Measurements from ENCODE around the gene KIZ. TPM values are rescaled to one million over a fixed set of nuclear protein-coding genes. Genes with fewer than 3 reads are reported as not detected.

KIZ gene
- total RNA-seq, 1 donor: 40.5 TPM

GRCh38 chr20:21270806-21271205, 144.9 kb downstream of the KIZ start:
- Histone ChIP-seq H4K20me1 (ENCODE audit: insufficient read depth, low read length) (no peaks in the 10 kb centered on the region), H3K27me3 (ENCODE audit: insufficient read depth, low read length) (peaks cover 7% of the 10 kb centered on the region)

DNA sequence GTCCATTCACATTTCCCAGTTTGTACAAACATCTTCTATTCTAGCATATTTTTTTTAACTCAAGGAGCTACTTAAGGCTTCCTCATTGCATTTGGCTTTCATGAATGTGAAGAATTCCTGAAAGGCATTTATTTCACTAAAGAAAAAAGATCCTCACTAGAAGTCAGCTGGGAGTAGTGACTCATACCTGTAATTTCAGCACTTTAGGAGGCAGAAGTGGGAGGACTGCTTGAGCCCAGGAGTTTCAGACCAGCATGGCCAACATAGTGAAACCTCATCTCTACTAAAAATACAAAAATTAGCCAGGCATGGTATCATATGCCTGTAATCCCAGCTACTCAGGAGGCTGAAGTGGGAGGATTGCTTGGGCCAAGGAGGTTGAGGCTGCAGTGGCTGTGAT, 146.4 kb downstream of the KIZ start:
- Histone ChIP-seq H3K9me3 (ENCODE audit: low read depth, low read length) (no peaks in the 10 kb centered on the region), H4K20me1 (ENCODE audit: insufficient read depth, low read length) (no peaks in the 10 kb centered on the region), H3K36me3 (ENCODE audit: insufficient read depth, low read length) (no peaks in the 10 kb centered on the region), H2AFZ (ENCODE audit: low read length) (no peak overlapping the region), H3K79me2 (ENCODE audit: insufficient read depth, low read length) (no peaks in the 10 kb centered on the region), H3K4me2 (ENCODE audit: insufficient read depth, low read length) (no peak overlapping the region), H3K4me1 (ENCODE audit: insufficient read depth, low read length) (peaks cover 4% of the 10 kb centered on the region), H3K27ac (ENCODE audit: low read depth, low read length) (no peak overlapping the region), H3K27me3 (ENCODE audit: insufficient read depth, low read length) (peaks cover 7% of the 10 kb centered on the region), H3K4me3 (ENCODE audit: insufficient read depth, low read length) (no peak overlapping the region)
- no peak for TF ChIP-seq CTCF (IDR thresholded peaks at IDR 0.05; ENCODE audit: extremely low read depth, low read depth, low read length)
- peak; percentile 66 for DNase-seq (ENCODE audit: insufficient read length, low spot score, missing footprints)

More at GRCh38 chr20:21270806-21271205, 144.9 kb downstream of the KIZ start:
- no peak for TF ChIP-seq CTCF (IDR thresholded peaks at IDR 0.05; ENCODE audit: extremely low read depth, low read depth, low read length)
- Histone ChIP-seq H3K4me3 (ENCODE audit: insufficient read depth, low read length) (no peak overlapping the region), H3K36me3 (ENCODE audit: insufficient read depth, low read length) (no peaks in the 10 kb centered on the region), H3K79me2 (ENCODE audit: insufficient read depth, low read length) (no peaks in the 10 kb centered on the region), H3K4me2 (ENCODE audit: insufficient read depth, low read length) (no peak overlapping the region), H3K9me3 (ENCODE audit: low read depth, low read length) (no peaks in the 10 kb centered on the region), H3K27ac (ENCODE audit: low read depth, low read length) (no peak overlapping the region), H2AFZ (ENCODE audit: low read length) (no peak overlapping the region), H3K4me1 (ENCODE audit: insufficient read depth, low read length) (peaks cover 4% of the 10 kb centered on the region)
- DNase-seq (ENCODE audit: insufficient read length, low spot score, missing footprints): no peak

GRCh38 chr20:21272679-21273078, 146.8 kb downstream of the KIZ start:
- TF ChIP-seq CTCF (IDR thresholded peaks at IDR 0.05; ENCODE audit: extremely low read depth, low read depth, low read length): no peak

DNA sequence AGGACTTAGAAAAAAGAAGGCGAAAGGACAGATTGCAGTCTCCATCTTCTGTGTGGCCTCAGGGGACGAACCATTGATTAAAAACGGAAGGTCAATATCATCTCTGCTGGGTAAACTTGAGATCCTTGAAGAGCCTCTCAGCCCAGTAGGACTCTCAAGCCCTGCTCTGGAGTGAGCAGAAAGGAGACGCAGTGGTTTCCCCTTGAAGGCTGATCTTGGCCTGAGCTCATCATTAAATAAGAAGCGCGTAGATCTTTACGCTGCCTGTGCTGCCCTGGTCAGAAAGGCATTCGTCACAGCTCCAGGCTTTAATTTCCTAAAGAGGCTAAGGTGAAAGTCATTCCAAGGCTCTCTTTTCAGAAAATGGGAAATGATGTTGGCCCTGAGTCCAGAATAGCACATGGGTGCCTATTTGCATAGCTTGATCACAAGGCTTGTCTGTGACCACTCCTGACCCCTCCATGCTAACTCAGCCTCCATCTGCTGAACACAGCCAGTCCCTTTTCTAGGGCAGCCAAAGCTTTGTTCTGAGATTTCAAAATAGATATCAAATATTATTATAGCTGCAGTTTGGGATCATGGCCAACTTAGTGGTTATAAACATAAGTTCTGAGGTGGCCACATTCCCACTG, 148.0 kb downstream of the KIZ start:
- H2AFZ ChIP-seq (ENCODE audit: low read length): no peak overlapping the region
- H3K27me3 ChIP-seq (ENCODE audit: insufficient read depth, low read length): peaks cover 5% of the 10 kb centered on the region
- no peaks in the 10 kb centered on the region for H3K9me3 ChIP-seq (ENCODE audit: low read depth, low read length)
- peaks cover 4% of the 10 kb centered on the region for H3K4me1 ChIP-seq (ENCODE audit: insufficient read depth, low read length)
- no peaks in the 10 kb centered on the region for H3K36me3 ChIP-seq (ENCODE audit: insufficient read depth, low read length)
- TF ChIP-seq CTCF (IDR thresholded peaks at IDR 0.05; ENCODE audit: extremely low read depth, low read depth, low read length): no peak
- no peak for DNase-seq (ENCODE audit: insufficient read length, low spot score, missing footprints)
- no peaks in the 10 kb centered on the region for H3K79me2 ChIP-seq (ENCODE audit: insufficient read depth, low read length)
- H3K4me3 ChIP-seq (ENCODE audit: insufficient read depth, low read length): no peak overlapping the region
- H3K4me2 ChIP-seq (ENCODE audit: insufficient read depth, low read length): no peak overlapping the region
- H3K27ac ChIP-seq (ENCODE audit: low read depth, low read length): no peak overlapping the region
- H4K20me1 ChIP-seq (ENCODE audit: insufficient read depth, low read length): no peaks in the 10 kb centered on the region

More at GRCh38 chr20:21272679-21273078, 146.8 kb downstream of the KIZ start:
- no peak overlapping the region for H3K4me3 ChIP-seq (ENCODE audit: insufficient read depth, low read length)
- H4K20me1 ChIP-seq (ENCODE audit: insufficient read depth, low read length): no peaks in the 10 kb centered on the region
- H3K4me2 ChIP-seq (ENCODE audit: insufficient read depth, low read length): no peak overlapping the region
- peaks cover 4% of the 10 kb centered on the region for H3K4me1 ChIP-seq (ENCODE audit: insufficient read depth, low read length)
- no peaks in the 10 kb centered on the region for H3K79me2 ChIP-seq (ENCODE audit: insufficient read depth, low read length)
- H2AFZ ChIP-seq (ENCODE audit: low read length): no peak overlapping the region
- H3K27ac ChIP-seq (ENCODE audit: low read depth, low read length): no peak overlapping the region
- H3K9me3 ChIP-seq (ENCODE audit: low read depth, low read length): no peaks in the 10 kb centered on the region
- H3K36me3 ChIP-seq (ENCODE audit: insufficient read depth, low read length): no peaks in the 10 kb centered on the region
- no peak for DNase-seq (ENCODE audit: insufficient read length, low spot score, missing footprints)
- H3K27me3 ChIP-seq (ENCODE audit: insufficient read depth, low read length): peaks cover 7% of the 10 kb centered on the region
